Myocyte (in vitro differentiated cells): ENCODE data around the gene ENTHD1. TPM values are rescaled to one million over a fixed set of nuclear protein-coding genes. Genes with fewer than 3 reads are reported as not detected.
A peak's percentile ranks its signal among the peaks of the same experiment; 100 is the strongest.
"Not testable (repeated sequence)": the region's sequence is repeated elsewhere in the genome, so short reads cannot be mapped to it uniquely, and the experiment has no call there.

ENCODE experiments used
- DNase-seq: peaks from one replicate; pipeline ENCODE4 v3.0.0-alpha.2; 2012; ENCODE audit warnings: low read depth
- total RNA-seq: library from RNA; depleted of rRNA; stranded (reverse); fragments of >200 nt; gene quantifications from 2 replicates; pipeline ENCODE4 v1.2.3, GENCODE V29; 2014

ENTHD1 gene
- total RNA-seq, 1 donor from 2014 or later, result not detected

- no peak for DNase-seq
These were observed 41.8 kb downstream of the ENTHD1 start for GRCh38 chr22:39851606-39852315.

GRCh38 chr22:39847477-39847876 lies 46.1 kb downstream of the ENTHD1 start:
- no peak for DNase-seq

GRCh38 chr22:39846539-39846938 lies 47.0 kb downstream of the ENTHD1 start:
- DNase-seq, result not testable (repeated sequence)

GRCh38 chr22:39845529-39845928 lies 48.0 kb downstream of the ENTHD1 start:
- DNase-seq, result no peak

- no peak for DNase-seq
These were observed 53.5 kb downstream of the ENTHD1 start for GRCh38 chr22:39839917-39840510.

GRCh38 chr22:39839204-39839603 lies 54.4 kb downstream of the ENTHD1 start:
- no peak for DNase-seq

- DNase-seq, result no peak
These were observed 60.0 kb downstream of the ENTHD1 start for GRCh38 chr22:39833610-39834009.

- DNase-seq, result no peak
These were observed 60.5 kb downstream of the ENTHD1 start for GRCh38 chr22:39833093-39833492.

GRCh38 chr22:39832627-39833074 lies 60.9 kb downstream of the ENTHD1 start:
- DNase-seq, result no peak

- DNase-seq, result no peak
These were observed 67.9 kb downstream of the ENTHD1 start for GRCh38 chr22:39825661-39826102.

GRCh38 chr22:39821008-39821407 lies 72.6 kb downstream of the ENTHD1 start:
- DNase-seq, result no peak

- DNase-seq, result peak; percentile 36
These were observed 73.3 kb downstream of the ENTHD1 start for GRCh38 chr22:39820256-39820655.

- DNase-seq, result no peak
These were observed 74.1 kb downstream of the ENTHD1 start for GRCh38 chr22:39819429-39819828.

GRCh38 chr22:39818094-39818493 lies 75.5 kb downstream of the ENTHD1 start:
- DNase-seq, result no peak

- DNase-seq, result no peak
These were observed 77.6 kb downstream of the ENTHD1 start for GRCh38 chr22:39815932-39816331.

GRCh38 chr22:39814899-39815298 lies 78.7 kb downstream of the ENTHD1 start:
- DNase-seq, result no peak

GRCh38 chr22:39809772-39810557 lies 83.6 kb downstream of the ENTHD1 start:
- no peak for DNase-seq

GRCh38 chr22:39808081-39808480 lies 85.5 kb downstream of the ENTHD1 start:
- no peak for DNase-seq

- no peak for DNase-seq
These were observed 87.5 kb downstream of the ENTHD1 start for GRCh38 chr22:39806109-39806508.

- no peak for DNase-seq
These were observed 88.4 kb downstream of the ENTHD1 start for GRCh38 chr22:39805117-39805516.

GRCh38 chr22:39802682-39803081 lies 90.9 kb downstream of the ENTHD1 start:
- no peak for DNase-seq
